Fibroblast of villous mesenchyme (primary cell): ENCODE measurements around the gene CPN2. TPM values are rescaled to one million over a fixed set of nuclear protein-coding genes. Genes with fewer than 3 reads are reported as not detected.

Experiments
- DNase-seq: peaks from one replicate; pipeline ENCODE4 v3.0.0-alpha.2; 2010; ENCODE audit warnings: low read depth
- H3K4me3 ChIP-seq: 2 replicates; pipeline ENCODE4 v1.5.1; 2011; ENCODE audit warnings: low read depth, mild to moderate bottlenecking, low read length
- CTCF ChIP-seq: IDR thresholded peaks from 2 replicates; pipeline ENCODE4 v1.5.1; 2012; ENCODE audit warnings: low read depth, mild to moderate bottlenecking, low read length; ENCODE audit not compliant: insufficient read depth
- total RNA-seq: library from RNA; depleted of rRNA; stranded (reverse); fragments of >200 nt; gene quantifications from 2 replicates; pipeline ENCODE4 v1.2.3, GENCODE V29; 2012

Gene CPN2
- total RNA-seq, 1 donor = not detected

GRCh38 chr3:194340757-194341400 is 10.2 kb downstream of the CPN2 start:
- no peak for TF ChIP-seq CTCF
- no peak overlapping the region for H3K4me3 ChIP-seq
- DNase-seq = no peak

DNA sequence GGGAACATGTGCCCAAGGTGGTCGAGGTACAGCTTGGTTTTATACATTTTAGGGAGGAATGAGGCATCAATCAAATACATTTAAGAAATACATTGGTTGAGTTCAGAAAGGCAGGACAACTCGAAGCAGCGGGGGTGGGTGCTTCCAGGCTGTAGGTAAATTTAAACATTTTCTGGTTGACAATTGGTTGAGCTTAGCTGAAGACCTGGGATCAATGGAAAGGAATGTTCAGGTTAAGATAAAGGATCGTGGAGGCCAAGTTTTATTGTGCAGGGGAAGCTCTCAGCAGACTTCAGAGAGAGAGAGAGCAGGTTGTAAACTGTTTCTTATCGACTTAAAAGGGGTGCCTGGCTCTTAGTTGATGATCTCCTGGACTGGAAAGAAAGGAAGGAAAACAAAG is 11.3 kb downstream of the CPN2 start:
- no peak for DNase-seq
- H3K4me3 ChIP-seq = no peak overlapping the region
- TF ChIP-seq CTCF = no peak

DNA sequence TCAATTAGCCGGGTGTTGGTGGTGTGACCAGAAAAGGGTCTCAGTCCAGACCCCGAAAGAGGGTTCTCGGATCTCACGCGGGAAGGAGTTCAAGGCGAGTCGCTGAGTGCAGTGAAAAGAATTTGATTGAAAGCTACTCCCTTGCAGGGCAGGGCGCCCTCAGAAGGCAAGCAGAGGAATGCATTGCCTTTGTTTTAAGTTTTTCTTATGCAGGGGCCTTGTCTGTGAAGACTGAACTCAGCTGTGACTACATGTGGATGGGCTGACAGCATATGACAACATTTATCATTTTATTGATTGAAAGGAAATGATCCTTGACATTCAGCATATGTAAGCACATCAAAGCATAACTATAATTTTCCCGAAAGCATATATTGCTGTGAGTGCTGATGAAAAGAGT is 11.8 kb downstream of the CPN2 start:
- no peak for DNase-seq
- TF ChIP-seq CTCF = no peak
- H3K4me3 ChIP-seq = no peak overlapping the region

DNA sequence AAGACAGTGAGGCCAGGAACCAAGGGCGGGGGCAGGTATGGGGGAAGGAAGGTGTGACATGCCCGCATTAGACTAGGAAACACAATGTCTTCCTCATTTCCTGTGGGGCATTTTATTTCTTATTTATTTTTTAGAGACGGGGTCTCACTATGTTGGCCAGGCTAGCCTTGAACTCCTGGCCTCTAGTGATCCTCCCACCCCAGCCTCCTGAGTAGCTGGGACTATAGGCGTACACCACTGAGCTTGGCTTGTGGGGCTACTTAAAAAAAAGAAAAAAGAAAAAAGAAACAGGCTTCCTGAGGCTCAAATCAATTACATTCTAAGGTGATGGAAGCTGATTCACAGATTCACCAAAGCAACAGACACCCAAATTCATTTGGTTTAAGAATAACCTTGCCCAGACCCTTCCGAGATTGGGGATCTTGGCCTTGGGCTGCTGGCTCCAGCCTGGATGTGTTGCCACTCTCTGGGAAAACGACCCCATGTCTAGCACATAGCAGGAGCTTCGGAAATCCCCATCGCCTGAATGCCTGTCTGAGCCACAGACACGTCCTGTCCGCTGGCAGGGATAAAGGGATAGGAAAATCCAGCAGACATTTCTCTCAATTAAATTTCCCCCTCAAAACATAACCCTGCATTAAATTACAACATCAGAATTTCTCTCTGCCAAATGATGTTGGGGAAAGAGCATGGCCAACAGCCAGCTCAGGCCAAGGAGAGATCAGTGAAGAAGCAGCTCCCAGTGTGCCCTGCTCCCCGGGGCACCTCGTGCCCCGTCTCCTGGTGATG is 13.0 kb downstream of the CPN2 start:
- H3K4me3 ChIP-seq = no peak overlapping the region
- DNase-seq = no peak
- TF ChIP-seq CTCF = no peak

DNA sequence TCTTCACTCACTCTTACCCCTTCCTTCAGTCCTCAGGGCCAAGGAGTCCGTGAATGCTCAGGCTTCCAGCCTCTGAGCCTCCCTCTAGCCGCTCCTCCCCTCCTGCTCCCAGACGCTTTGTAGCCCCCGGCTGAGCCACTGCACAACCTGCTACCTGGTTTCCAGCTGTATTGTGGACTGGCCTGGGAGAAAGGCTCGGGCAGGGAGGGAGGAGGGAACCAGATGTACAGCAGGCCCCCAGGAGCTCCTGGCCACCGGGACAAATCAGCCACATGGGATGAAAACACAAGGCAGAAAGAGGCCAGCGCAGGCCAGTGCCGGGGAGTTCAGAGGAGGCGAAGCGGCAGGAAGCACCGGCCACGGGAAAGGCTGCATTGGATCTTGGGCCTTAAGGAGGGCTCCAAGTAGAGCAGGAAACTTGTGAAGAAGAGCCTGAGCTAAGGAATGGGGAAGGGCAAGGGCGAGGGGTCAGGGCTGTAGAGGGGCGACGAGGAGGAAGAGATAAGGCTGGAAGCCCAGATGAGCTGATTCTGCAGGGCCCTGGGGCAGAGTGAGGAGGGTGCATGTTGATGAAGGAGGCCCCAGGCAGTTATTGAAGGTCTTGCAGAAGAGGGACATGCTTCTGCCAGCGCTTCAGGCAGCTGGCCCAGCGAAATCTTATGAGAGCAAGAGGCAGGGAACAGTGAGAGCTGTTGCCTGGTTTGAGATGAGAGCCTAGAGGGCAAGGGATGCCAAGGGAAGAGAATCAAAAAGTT is 14.3 kb downstream of the CPN2 start:
- no peak for TF ChIP-seq CTCF
- DNase-seq = no peak
- H3K4me3 ChIP-seq = no peak overlapping the region

- H3K4me3 ChIP-seq = peak overlapping the region; percentile 63
- DNase-seq = no peak
- TF ChIP-seq CTCF = no peak
Observed at GRCh38 chr3:194333981-194334320, 17.2 kb downstream of the CPN2 start.
